HG03521 (cell line): ENCODE results near the gene SMCO4.

ENCODE experiments used
- ATAC-seq: cut with Tn5 transposase; IDR thresholded peaks from one replicate; pipeline ENCODE4 v1.9.1; 2021; ENCODE audit warnings: mild to moderate bottlenecking, moderate library complexity; ENCODE audit not compliant: unreplicated experiment

SMCO4 gene

GRCh38 chr11:93510196-93510873 is 32.9 kb downstream of the SMCO4 start:
- no peak for ATAC-seq

DNA sequence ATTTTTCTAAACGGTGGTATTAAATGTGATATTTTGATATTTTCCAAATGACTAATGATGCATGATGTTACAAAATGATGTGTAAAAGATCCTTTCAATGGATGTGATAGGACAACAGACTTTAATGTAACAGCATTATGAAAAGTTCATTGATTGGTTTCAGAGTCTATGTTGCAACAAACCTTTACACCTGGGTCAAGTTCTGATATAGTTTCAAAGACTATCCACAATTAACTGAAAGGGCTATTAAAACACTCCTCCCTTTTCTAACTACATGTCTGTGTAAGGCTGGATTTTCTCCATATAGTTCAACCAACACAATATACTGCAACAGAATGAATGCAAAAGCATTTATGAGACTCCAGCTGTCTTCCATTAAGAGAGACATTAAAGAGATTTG is 35.7 kb downstream of the SMCO4 start:
- no peak for ATAC-seq

GRCh38 chr11:93505703-93506102 is 37.5 kb downstream of the SMCO4 start:
- no peak for ATAC-seq

GRCh38 chr11:93504110-93505095 is 38.8 kb downstream of the SMCO4 start:
- ATAC-seq = no peak

- ATAC-seq = no peak
These were observed 41.3 kb downstream of the SMCO4 start for GRCh38 chr11:93501856-93502255.

DNA sequence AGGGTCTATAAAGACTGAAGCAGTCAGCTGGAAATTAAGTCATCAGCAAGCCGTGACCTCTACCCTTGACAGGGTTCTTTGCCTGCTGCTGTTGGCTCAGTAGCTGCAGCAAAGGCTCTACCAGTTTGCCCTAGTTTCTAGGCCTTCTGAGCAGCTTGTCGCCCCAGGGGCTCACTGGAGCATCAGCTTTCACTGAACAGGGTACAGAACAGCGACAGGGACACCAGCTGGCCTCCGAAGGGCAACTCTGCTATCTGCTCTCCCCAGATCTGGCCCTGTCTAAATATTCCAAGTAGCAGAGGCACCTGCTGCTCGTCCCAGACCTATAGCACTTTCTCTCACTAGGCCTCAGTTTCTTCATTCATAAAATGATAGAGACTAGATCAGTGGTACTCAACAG is 42.4 kb downstream of the SMCO4 start:
- no peak for ATAC-seq

- no peak for ATAC-seq
These were observed 44.5 kb downstream of the SMCO4 start for GRCh38 chr11:93498641-93499040.

DNA sequence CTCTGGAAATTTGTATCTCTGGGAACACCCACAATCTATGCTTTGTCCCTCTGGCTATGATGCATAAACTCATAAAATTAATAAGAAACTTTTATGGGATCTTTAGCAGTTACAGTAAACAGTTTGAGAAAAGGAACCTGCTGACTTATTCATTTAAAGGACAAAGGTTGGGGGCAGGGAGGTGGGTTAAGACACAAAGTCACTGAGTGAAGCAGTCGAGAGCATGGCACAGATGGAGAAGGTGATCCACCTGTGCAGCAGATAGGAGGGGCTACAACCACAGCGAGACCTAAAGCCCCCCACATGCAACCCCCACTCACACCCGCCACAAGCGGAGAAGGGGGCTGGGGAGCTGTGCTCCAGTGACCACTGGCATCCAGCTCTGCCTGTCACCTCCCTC is 45.0 kb downstream of the SMCO4 start:
- ATAC-seq = no peak

GRCh38 chr11:93497596-93497995 is 45.6 kb downstream of the SMCO4 start:
- ATAC-seq = no peak

DNA sequence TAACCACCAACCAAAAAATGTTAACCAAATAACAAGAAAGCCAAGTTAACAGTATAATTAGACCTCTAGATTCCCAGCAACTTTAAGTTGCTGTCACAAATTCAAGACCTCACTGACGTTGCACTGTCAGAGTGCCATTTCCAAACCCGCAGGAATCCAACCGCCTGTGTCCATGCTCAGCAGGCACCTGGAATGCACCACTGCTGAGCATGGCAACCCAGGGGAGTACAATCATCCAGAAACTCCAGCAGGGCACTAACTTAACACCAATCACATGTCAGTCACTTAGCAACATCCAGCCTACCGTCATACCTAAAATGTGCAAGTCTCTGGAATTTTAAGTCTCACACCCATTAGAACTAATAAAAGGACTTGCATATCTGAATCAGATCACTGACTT is 48.8 kb downstream of the SMCO4 start:
- no peak for ATAC-seq

GRCh38 chr11:93493252-93493897 is 49.8 kb downstream of the SMCO4 start:
- ATAC-seq = no peak

DNA sequence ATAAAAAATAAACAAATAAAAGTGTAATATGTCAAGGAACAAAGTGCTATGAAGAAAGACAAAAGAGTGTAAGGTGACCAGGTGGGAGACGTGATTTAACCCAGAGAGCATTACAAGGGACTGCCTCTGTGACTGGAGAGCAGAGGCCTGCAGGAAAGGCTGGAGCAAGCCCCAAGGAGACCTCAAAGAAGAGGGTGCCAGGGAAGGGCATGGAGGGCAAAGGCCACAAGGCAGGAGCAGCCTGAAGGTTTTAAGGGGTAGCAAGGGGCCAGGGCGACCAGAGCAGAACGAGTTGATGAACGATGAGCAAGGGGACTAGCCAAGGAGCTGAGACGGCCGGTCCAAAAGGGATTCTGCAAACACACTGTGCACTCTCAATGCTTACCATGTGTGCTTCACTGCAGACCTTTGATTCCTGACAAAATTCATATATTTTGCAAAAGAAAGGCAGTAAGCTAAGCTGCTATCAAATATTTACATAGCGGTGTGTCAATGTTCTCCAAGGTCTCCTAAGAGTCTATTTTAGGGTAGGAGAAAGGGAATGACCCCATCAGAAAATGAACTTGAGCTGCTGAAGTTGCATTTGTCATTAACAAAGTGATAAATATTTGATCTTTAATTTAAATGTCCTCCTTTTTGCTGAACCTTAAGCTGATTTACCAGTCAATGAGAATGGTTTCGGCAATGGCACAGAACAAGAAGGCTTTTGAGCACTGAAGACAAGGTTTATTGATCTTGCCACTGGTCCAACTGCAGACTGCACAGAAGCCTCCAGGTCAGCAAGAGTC is 50.5 kb downstream of the SMCO4 start:
- no peak for ATAC-seq

GRCh38 chr11:93491973-93492372 is 51.2 kb downstream of the SMCO4 start:
- no peak for ATAC-seq

DNA sequence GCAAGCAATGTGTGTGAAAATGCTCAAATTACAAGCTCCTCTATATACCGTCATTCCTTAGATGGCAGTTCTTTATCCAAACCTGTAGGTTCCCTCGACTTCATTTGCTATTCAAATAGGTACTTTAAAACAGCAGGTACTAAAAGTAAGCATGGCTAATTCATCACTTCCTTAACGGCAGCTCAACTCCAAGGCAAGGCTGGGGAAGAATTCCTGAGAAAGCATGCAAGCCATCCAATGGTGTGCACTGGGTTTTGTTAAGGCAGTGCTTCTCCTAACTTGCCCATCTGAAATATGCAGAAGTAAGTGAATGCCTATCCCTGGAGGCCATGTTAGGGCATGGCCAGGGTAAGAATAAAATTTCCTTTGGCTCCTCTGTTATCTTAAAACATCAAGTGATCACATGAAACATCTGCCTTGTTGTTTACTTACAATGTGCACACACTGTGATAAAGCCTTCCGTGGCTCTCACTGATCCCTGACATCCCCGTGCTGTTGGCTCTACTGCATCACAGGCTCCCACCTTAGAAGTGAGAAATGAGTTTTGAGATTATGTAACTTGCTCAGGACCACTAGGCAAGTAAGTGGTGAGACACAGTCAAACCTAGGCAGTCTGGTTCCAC is 52.1 kb downstream of the SMCO4 start:
- ATAC-seq = no peak

DNA sequence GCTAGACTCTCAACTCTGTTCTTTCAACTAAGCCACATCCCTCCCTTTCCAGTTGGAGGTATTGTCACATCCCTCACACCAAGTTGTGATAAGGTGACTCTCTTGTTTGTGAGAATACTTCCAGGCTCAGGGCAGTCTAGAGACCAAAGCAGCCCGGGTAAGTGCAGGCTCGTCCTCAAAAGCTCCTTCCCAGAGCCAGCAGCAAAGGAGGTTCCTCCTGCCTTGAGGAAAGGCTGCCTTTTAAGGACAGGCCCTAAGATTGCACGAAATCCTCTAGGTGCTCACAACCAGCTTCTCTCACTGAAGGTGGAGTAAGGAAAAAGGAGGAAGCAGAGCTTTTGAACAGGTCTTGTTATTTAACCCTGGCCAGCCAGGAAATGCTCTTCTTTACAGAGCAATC is 53.4 kb downstream of the SMCO4 start:
- no peak for ATAC-seq

GRCh38 chr11:93487032-93487483 is 56.1 kb downstream of the SMCO4 start:
- no peak for ATAC-seq

GRCh38 chr11:93485983-93486382 is 57.2 kb downstream of the SMCO4 start:
- ATAC-seq = no peak

DNA sequence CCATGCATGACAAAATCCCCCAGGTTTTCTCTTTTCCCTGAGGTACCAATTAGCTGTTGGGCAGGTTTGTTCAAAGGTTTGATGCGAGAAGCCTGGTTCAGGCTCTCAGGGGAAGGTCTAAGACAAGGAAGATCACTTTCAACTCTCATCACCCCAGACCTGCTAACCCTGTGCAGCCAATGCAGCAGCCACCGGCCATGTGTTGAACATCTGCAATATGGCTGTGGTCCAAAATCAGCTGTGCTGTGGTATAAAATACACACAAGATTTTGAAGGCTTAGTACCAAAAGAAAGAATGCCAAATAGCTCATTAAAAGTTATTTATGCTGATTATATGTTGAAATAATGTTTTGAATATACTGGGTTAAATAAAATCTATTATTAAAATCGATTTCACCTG is 58.5 kb downstream of the SMCO4 start:
- ATAC-seq = no peak

DNA sequence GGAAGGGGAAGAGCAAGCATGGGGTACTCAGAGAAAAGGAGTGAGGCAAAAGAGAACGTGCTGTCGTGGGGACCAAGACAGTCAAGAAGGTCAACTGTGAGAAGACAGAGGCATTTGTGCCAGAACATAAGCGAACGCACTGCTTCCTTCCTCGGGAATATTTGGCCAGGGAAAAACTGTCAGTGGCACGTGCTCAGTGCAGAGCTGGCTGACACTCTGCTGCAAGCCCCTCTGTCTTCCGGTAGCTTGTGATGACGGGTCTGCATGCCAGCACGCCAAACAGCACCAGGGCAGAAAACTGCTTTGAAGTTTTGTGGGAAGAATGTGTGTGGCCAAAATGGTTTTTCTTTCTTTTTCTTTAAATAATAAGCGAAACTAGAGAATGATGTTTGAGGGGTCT is 60.6 kb downstream of the SMCO4 start:
- no peak for ATAC-seq

GRCh38 chr11:93481696-93482095 is 61.5 kb downstream of the SMCO4 start:
- no peak for ATAC-seq
